ENCODE data around the gene KIF26B. TPM values are rescaled to one million over a fixed set of nuclear protein-coding genes. Genes with fewer than 3 reads are reported as not detected.

KIF26B gene
- polyA plus RNA-seq, 1 of the 3 experiments (the other 2 are of a cell fraction): 2.6 TPM

GRCh38 chr1:245682638-245683628 lies 528.1 kb downstream of the KIF26B start (continued):
- TF ChIP-seq CTCF (IDR thresholded peaks at IDR 0.05) (no peak), USF2 (IDR thresholded peaks at IDR 0.05; ENCODE audit: borderline replicate concordance, low read depth, low read length) (no peak; the same call in 1 of the 2 replicates), TCF12 (IDR thresholded peaks at IDR 0.05) (peak; percentile 29; the same call in 1 of the 2 replicates), NFIC (IDR thresholded peaks at IDR 0.05; ENCODE audit: borderline replicate concordance) (no peak), REST (IDR thresholded peaks at IDR 0.05; ENCODE audit: low read depth, low read length) (no peak)

- H3K9me3 ChIP-seq: no peaks in the 10 kb centered on the region
- H3K36me3 ChIP-seq (replicated peaks in 1 of 2; ENCODE audit: control insufficient read depth in 1 of 2, insufficient read depth in 2 of 2, low read length in 1 of 2): peaks cover 0 to 49% of the 10 kb centered on the region in 2 experiments
- TF ChIP-seq POLR2AphosphoS5 (IDR thresholded peaks at IDR 0.05; ENCODE audit: low read depth, low read length) (no peak), USF1 (IDR thresholded peaks at IDR 0.05; ENCODE audit: borderline replicate concordance, low read depth) (no peak), RFX5 (IDR thresholded peaks at IDR 0.05; ENCODE audit: low read length) (no peak), CHD2 (IDR thresholded peaks at IDR 0.05; ENCODE audit: low read length, partially characterized antibody) (no peak), RAD21 (IDR thresholded peaks at IDR 0.05; ENCODE audit: low read length) (no peak), SMC3 (IDR thresholded peaks at IDR 0.05; ENCODE audit: low read depth, low read length) (no peak; the same call in 1 of the 2 replicates), GATA2 (CRISPR knock-in tag; IDR thresholded peaks at IDR 0.05) (no peak), CTCF (IDR thresholded peaks at IDR 0.05) (no peak)
- H3K27me3 ChIP-seq (ENCODE audit: insufficient read depth): no peaks in the 10 kb centered on the region
- H3K4me3 ChIP-seq (ENCODE audit: low read depth in 2 of 2, low read length in 1 of 2): no peak overlapping the region
- WGBS (ENCODE audit: low lambda C conversion rate): 81% methylated on average over 9 of the region's 9 CpGs
- H3K79me2 ChIP-seq (ENCODE audit: insufficient read depth): no peaks in the 10 kb centered on the region
- H4K20me1 ChIP-seq (ENCODE audit: insufficient read depth): no peaks in the 10 kb centered on the region
- H3K4me1 ChIP-seq (ENCODE audit: control insufficient read depth in 1 of 2, insufficient read depth in 2 of 2, low read depth in 1 of 2, low read length in 1 of 2): peaks cover 0 to 37% of the 10 kb centered on the region in 2 experiments; a peak in 2 of 4 replicates
- ChIA-PET CTCF (no interaction called here), POLR2A (interaction anchor here (1.2 kb wide), 1 partner anchor 528 kb away, joined by 3 read pairs; the partner anchor contains the start of gene KIF26B)
- no peaks in the 10 kb centered on the region for H3K9me2 ChIP-seq
- H2AFZ ChIP-seq (ENCODE audit: low read depth): no peak overlapping the region
- peak overlapping the region in 1 of 2 experiments; percentile 98; a peak in 2 of 4 replicates for H3K27ac ChIP-seq (ENCODE audit: low read depth in 2 of 2, low read length in 1 of 2)
- no peak for DNase-seq
- H3K4me2 ChIP-seq: no peak overlapping the region
- no peak overlapping the region for H3K9ac ChIP-seq
- H3F3A ChIP-seq (replicated peaks; ENCODE audit: insufficient read depth): no peaks in the 10 kb centered on the region
These were observed 528.9 kb downstream of the KIF26B start for GRCh38 chr1:245683676-245684075.

All from SK-N-SH (cell line).